NCI-H446 treated with DMSO at 0.1 percent for 48 hours (cell line): ENCODE measurements around the gene PXDC1.
"Not testable (repeated sequence)": the region's sequence is repeated elsewhere in the genome, so short reads cannot be mapped to it uniquely, and the experiment has no call there.

ENCODE experiments used
- DNase-seq: peaks from one replicate; lab custom pipeline; 2025; lab: John Stamatoyannopoulos, UW

Gene PXDC1

GRCh38 chr6:3762359-3762758, 10.8 kb upstream of the PXDC1 start:
- DNase-seq: no peak

- no peak for DNase-seq
Observed at GRCh38 chr6:3761989-3762270, 10.4 kb upstream of the PXDC1 start.

GRCh38 chr6:3759646-3760232, 8.2 kb upstream of the PXDC1 start:
- DNase-seq: no peak

GRCh38 chr6:3758842-3759144, 7.3 kb upstream of the PXDC1 start:
- DNase-seq: no peak

GRCh38 chr6:3757998-3758841, 6.7 kb upstream of the PXDC1 start:
- DNase-seq: not testable (repeated sequence)

- no peak for DNase-seq
Observed at GRCh38 chr6:3757241-3757641, 5.7 kb upstream of the PXDC1 start.

- no peak for DNase-seq
Observed at GRCh38 chr6:3756546-3756945, 5.0 kb upstream of the PXDC1 start.

- DNase-seq: no peak
Observed at GRCh38 chr6:3755637-3756545, 4.4 kb upstream of the PXDC1 start.

GRCh38 chr6:3754776-3755175, 3.3 kb upstream of the PXDC1 start:
- DNase-seq: no peak

GRCh38 chr6:3754032-3754725, 2.7 kb upstream of the PXDC1 start:
- DNase-seq: not testable (repeated sequence)

- no peak for DNase-seq
Observed at GRCh38 chr6:3753228-3753835, 1.8 kb upstream of the PXDC1 start.

- DNase-seq: no peak
Observed at GRCh38 chr6:3752531-3753227, 1.2 kb upstream of the PXDC1 start.

GRCh38 chr6:3751730-3752530, 417 bp upstream of the PXDC1 start:
- DNase-seq: peak; percentile 50

- DNase-seq: no peak
Observed at GRCh38 chr6:3750317-3751076, 1.0 kb downstream of the PXDC1 start.

GRCh38 chr6:3749977-3750316, 1.6 kb downstream of the PXDC1 start:
- no peak for DNase-seq

- no peak for DNase-seq
Observed at GRCh38 chr6:3749067-3749841, 2.3 kb downstream of the PXDC1 start.

- DNase-seq: no peak
Observed at GRCh38 chr6:3748208-3749066, 3.1 kb downstream of the PXDC1 start.

- no peak for DNase-seq
Observed at GRCh38 chr6:3747100-3747737, 4.3 kb downstream of the PXDC1 start.
